Mesendoderm (in vitro differentiated cells): ENCODE measurements around the gene ZRSR2.

Experiments used
- DNase-seq: peaks from one replicate; pipeline ENCODE4 v3.0.0; 2013
- H2AK5ac ChIP-seq: 2 replicates; pipeline ENCODE4 v1.6.1; 2013; ENCODE audit warnings: low read length, inconsistent platforms
- H2BK120ac ChIP-seq: 2 replicates; pipeline ENCODE4 v1.6.1; 2013; ENCODE audit warnings: low read depth, mild to moderate bottlenecking, low read length, moderate library complexity, mixed read lengths
- H2BK15ac ChIP-seq: replicated peaks from 2 replicates; pipeline ENCODE4 v1.6.1; 2013; ENCODE audit warnings: low read depth, mild to moderate bottlenecking, moderate library complexity
- H2BK5ac ChIP-seq: 2 replicates; pipeline ENCODE4 v1.6.1; 2013; ENCODE audit warnings: low read length, inconsistent platforms
- H3K18ac ChIP-seq: 2 replicates; pipeline ENCODE4 v1.6.1; 2013; ENCODE audit warnings: mild to moderate bottlenecking, low read length, mixed read lengths
- H3K23ac ChIP-seq: one replicate; pipeline ENCODE4 v1.6.1; 2013; ENCODE audit warnings: low read length
- H3K27ac ChIP-seq: 2 replicates; pipeline ENCODE4 v1.5.1; 2013; ENCODE audit warnings: low read depth, mild to moderate bottlenecking, inconsistent platforms, low read length, moderate library complexity
- H3K27me3 ChIP-seq: 2 replicates; pipeline ENCODE4 v1.6.1; 2013; ENCODE audit warnings: low read length, control low read depth, mild to moderate bottlenecking, inconsistent platforms; ENCODE audit not compliant: insufficient read depth, poor library complexity
- H3K36me3 ChIP-seq: 2 replicates; pipeline ENCODE4 v1.6.1; 2013; ENCODE audit warnings: low read length, inconsistent platforms; ENCODE audit not compliant: control insufficient read depth, insufficient read depth
- H3K4ac ChIP-seq: one replicate; pipeline ENCODE4 v1.6.1; 2013; ENCODE audit warnings: low read depth, mild to moderate bottlenecking, low read length, moderate library complexity
- H3K4me1 ChIP-seq: 2 replicates; pipeline ENCODE4 v1.6.1; 2013; ENCODE audit warnings: low read depth, low read length, inconsistent platforms; ENCODE audit not compliant: control insufficient read depth
- H3K4me2 ChIP-seq: 2 replicates; pipeline ENCODE4 v1.6.1; 2013; ENCODE audit warnings: low read length
- H3K4me3 ChIP-seq: 2 replicates; pipeline ENCODE4 v1.5.1; 2013; ENCODE audit warnings: mild to moderate bottlenecking, low read length
- H3K56ac ChIP-seq: one replicate; pipeline ENCODE4 v1.6.1; 2013; ENCODE audit warnings: low read length
- H3K79me1 ChIP-seq: 2 replicates; pipeline ENCODE4 v1.6.1; 2013; ENCODE audit warnings: low read length, inconsistent platforms
- H3K79me2 ChIP-seq: 2 replicates; pipeline ENCODE4 v1.6.1; 2013; ENCODE audit warnings: mild to moderate bottlenecking, low read length; ENCODE audit not compliant: control insufficient read depth, insufficient read depth
- H3K9ac ChIP-seq: 2 replicates; pipeline ENCODE4 v1.6.1; 2013; ENCODE audit warnings: low read length, inconsistent platforms
- H4K5ac ChIP-seq: one replicate; pipeline ENCODE4 v1.6.1; 2013; ENCODE audit warnings: low read length
- H4K8ac ChIP-seq: one replicate; pipeline ENCODE4 v1.6.1; 2013; ENCODE audit warnings: low read depth, mild to moderate bottlenecking, control low read depth, low read length, moderate library complexity
- WGBS: extraction: QIAGEN DNeasy Blood & Tissue Kit; methylation state at CpG from one replicate; pipeline ENCODE4 v1.1.7; 2013; ENCODE audit warnings: low lambda C conversion rate, missing lambda C conversion rate; ENCODE audit not compliant: insufficient coverage; ENCODE audit errors: extremely low coverage; 5-methylcytosine and 5-hydroxymethylcytosine counted together

The ZRSR2 gene

GRCh38 chrX:15748841-15749240, 41.4 kb upstream of the ZRSR2 start:
- Histone ChIP-seq H3K36me3 (no peaks in the 10 kb centered on the region), H3K27ac (no peak overlapping the region), H2BK5ac (no peak overlapping the region), H3K23ac (no peak overlapping the region), H3K56ac (no peak overlapping the region), H2BK15ac (no peak overlapping the region), H4K5ac (no peak overlapping the region), H3K79me1 (no peaks in the 10 kb centered on the region), H2AK5ac (no peak overlapping the region), H2BK120ac (no peak overlapping the region), H3K18ac (no peak overlapping the region), H4K8ac (no peak overlapping the region), H3K79me2 (no peaks in the 10 kb centered on the region), H3K4me3 (no peak overlapping the region), H3K4me1 (no peaks in the 10 kb centered on the region), H3K27me3 (no peaks in the 10 kb centered on the region), H3K4ac (no peak overlapping the region), H3K4me2 (no peak overlapping the region), H3K9ac (no peak overlapping the region)
- no CpG with 5 or more reads among the region's 3 CpGs for WGBS
- DNase-seq = no peak

GRCh38 chrX:15749642-15750610, 40.4 kb upstream of the ZRSR2 start:
- Histone ChIP-seq H2BK120ac (no peak overlapping the region), H3K79me2 (no peaks in the 10 kb centered on the region), H3K4me3 (no peak overlapping the region), H3K27me3 (no peaks in the 10 kb centered on the region), H2BK15ac (no peak overlapping the region), H3K56ac (no peak overlapping the region), H3K27ac (no peak overlapping the region), H3K4ac (no peak overlapping the region), H3K79me1 (no peaks in the 10 kb centered on the region), H3K23ac (no peak overlapping the region), H3K4me2 (no peak overlapping the region), H3K4me1 (no peaks in the 10 kb centered on the region), H4K8ac (no peak overlapping the region), H4K5ac (no peak overlapping the region), H2BK5ac (no peak overlapping the region), H2AK5ac (no peak overlapping the region), H3K9ac (no peak overlapping the region), H3K36me3 (no peaks in the 10 kb centered on the region), H3K18ac (no peak overlapping the region)
- no CpG with 5 or more reads among the region's 7 CpGs for WGBS
- DNase-seq = no peak

GRCh38 chrX:15750611-15751154, 39.6 kb upstream of the ZRSR2 start:
- no peak overlapping the region for H3K27ac ChIP-seq
- no CpG with 5 or more reads among the region's 5 CpGs for WGBS

GRCh38 chrX:15751155-15751819, 39.0 kb upstream of the ZRSR2 start:
- Histone ChIP-seq H4K8ac (no peak overlapping the region), H3K18ac (no peak overlapping the region), H3K4me3 (no peak overlapping the region), H2BK15ac (no peak overlapping the region), H3K4me2 (no peak overlapping the region), H3K27ac (no peak overlapping the region), H4K5ac (no peak overlapping the region), H3K56ac (no peak overlapping the region), H3K4ac (no peak overlapping the region), H3K9ac (no peak overlapping the region), H3K23ac (no peak overlapping the region), H2BK5ac (no peak overlapping the region), H3K27me3 (no peaks in the 10 kb centered on the region), H2AK5ac (no peak overlapping the region), H3K79me1 (no peaks in the 10 kb centered on the region), H3K79me2 (no peaks in the 10 kb centered on the region), H3K4me1 (no peaks in the 10 kb centered on the region), H2BK120ac (no peak overlapping the region), H3K36me3 (no peaks in the 10 kb centered on the region)
- DNase-seq = no peak
- no CpG with 5 or more reads among the region's 4 CpGs for WGBS

More at GRCh38 chrX:15750611-15751154, 39.6 kb upstream of the ZRSR2 start:
- Histone ChIP-seq H2BK120ac (no peak overlapping the region), H3K4me1 (no peaks in the 10 kb centered on the region), H3K9ac (no peak overlapping the region), H2BK15ac (no peak overlapping the region), H2BK5ac (no peak overlapping the region), H3K18ac (no peak overlapping the region), H3K56ac (no peak overlapping the region), H4K5ac (no peak overlapping the region), H4K8ac (no peak overlapping the region), H3K4me3 (no peak overlapping the region), H3K27me3 (no peaks in the 10 kb centered on the region), H3K23ac (no peak overlapping the region), H3K4ac (no peak overlapping the region), H3K79me1 (no peaks in the 10 kb centered on the region), H3K36me3 (no peaks in the 10 kb centered on the region), H2AK5ac (no peak overlapping the region), H3K79me2 (no peaks in the 10 kb centered on the region), H3K4me2 (no peak overlapping the region)
- DNase-seq = no peak

- no CpG with 5 or more reads among the region's 2 CpGs for WGBS
- no peak overlapping the region for H3K4ac ChIP-seq
- DNase-seq = no peak
- H3K9ac ChIP-seq = no peak overlapping the region
- no peak overlapping the region for H4K5ac ChIP-seq
- H2BK15ac ChIP-seq = peak overlapping the region; percentile 57
- no peak overlapping the region for H3K27ac ChIP-seq
- no peaks in the 10 kb centered on the region for H3K79me1 ChIP-seq
- no peak overlapping the region for H2BK120ac ChIP-seq
- H3K4me3 ChIP-seq = no peak overlapping the region
- H2BK5ac ChIP-seq = no peak overlapping the region
- no peaks in the 10 kb centered on the region for H3K27me3 ChIP-seq
- no peak overlapping the region for H3K4me2 ChIP-seq
- no peak overlapping the region for H3K18ac ChIP-seq
- H3K4me1 ChIP-seq = no peaks in the 10 kb centered on the region
- H2AK5ac ChIP-seq = no peak overlapping the region
- H3K36me3 ChIP-seq = no peaks in the 10 kb centered on the region
- H4K8ac ChIP-seq = no peak overlapping the region
- no peaks in the 10 kb centered on the region for H3K79me2 ChIP-seq
- no peak overlapping the region for H3K56ac ChIP-seq
- H3K23ac ChIP-seq = no peak overlapping the region
Observed at GRCh38 chrX:15755091-15755490, 35.2 kb upstream of the ZRSR2 start.
